CD14-positive monocyte (primary cell): ENCODE results near the gene IFNE. TPM values are rescaled to one million over a fixed set of nuclear protein-coding genes. Genes with fewer than 3 reads are reported as not detected.

ENCODE experiments used
- DNase-seq, 3 donors: peaks; one replicate each; pipeline ENCODE4 v3.0.0-alpha.2; 2011 to 2022
- H2AFZ ChIP-seq: 2 replicates; pipeline ENCODE4 v1.6.0; 2012; ENCODE audit warnings: mild to moderate bottlenecking, low read depth, low read length, inconsistent platforms; ENCODE audit not compliant: insufficient read depth, poor library complexity, severe bottlenecking
- H3K27ac ChIP-seq, 2 donors: 1 replicate in 1 of 2; 2 replicates in 1 of 2; pipeline ENCODE4 v1.5.1; 2012 to 2013; ENCODE audit warnings: low read length in 2 of 2, control low read depth in 1 of 2, inconsistent platforms in 1 of 2, low read depth in 1 of 2, mild to moderate bottlenecking in 1 of 2
- H3K27me3 ChIP-seq, 2 donors: one replicate each; pipeline versions ENCODE4 v1.6.0 to v1.6.1; 2011 to 2013; ENCODE audit warnings: low read length in 2 of 2; ENCODE audit not compliant: control insufficient read depth in 2 of 2, insufficient read depth in 2 of 2
- H3K36me3 ChIP-seq, 2 donors: replicated peaks in 1 of 2; 1 replicate in 1 of 2; 2 replicates in 1 of 2; pipeline versions ENCODE4 v1.5.1 to v1.6.1; 2012 to 2013; ENCODE audit warnings: low read length in 2 of 2, control low read depth in 1 of 2, inconsistent platforms in 1 of 2, mild to moderate bottlenecking in 1 of 2; ENCODE audit not compliant: insufficient read depth in 2 of 2, control insufficient read depth in 1 of 2
- H3K4me1 ChIP-seq, 2 donors: 1 replicate in 1 of 2; 2 replicates in 1 of 2; pipeline versions ENCODE4 v1.5.1 to v1.6.1; 2012 to 2013; ENCODE audit warnings: low read length in 2 of 2, control low read depth in 1 of 2, inconsistent platforms in 1 of 2, mild to moderate bottlenecking in 1 of 2, moderate library complexity in 1 of 2; ENCODE audit not compliant: insufficient read depth in 2 of 2, control insufficient read depth in 1 of 2
- H3K4me2 ChIP-seq: replicated peaks from 2 replicates; pipeline ENCODE3; 2012; ENCODE audit warnings: low read length, moderate library complexity, mild to moderate bottlenecking; ENCODE audit not compliant: poor library complexity, severe bottlenecking; ENCODE audit errors: extremely low read depth
- H3K4me3 ChIP-seq, 3 experiments: fragments of 200-600 bp in 1 of 3; sonication (generic) in 1 of 3; replicated peaks in 1 of 3; 1 replicate in 2 of 3; 2 replicates in 1 of 3; pipeline ENCODE4 v1.5.1; 2011 to 2013; ENCODE audit warnings: low read length in 3 of 3, mild to moderate bottlenecking in 3 of 3, control low read depth in 2 of 3, low read depth in 2 of 3, inconsistent platforms in 1 of 3, moderate library complexity in 1 of 3
- H3K79me2 ChIP-seq: 2 replicates; pipeline ENCODE4 v1.6.0; 2012; ENCODE audit warnings: mild to moderate bottlenecking, control low read depth, inconsistent platforms, low read length, moderate library complexity; ENCODE audit not compliant: insufficient read depth
- H3K9ac ChIP-seq: 2 replicates; pipeline ENCODE4 v1.6.0; 2017; ENCODE audit warnings: low read length, mild to moderate bottlenecking; ENCODE audit not compliant: insufficient read depth, poor library complexity, severe bottlenecking
- H3K9me3 ChIP-seq, 2 donors: replicated peaks in 1 of 2; 1 replicate in 1 of 2; 2 replicates in 1 of 2; pipeline versions ENCODE4 v1.5.1 to v1.6.1; 2012 to 2013; ENCODE audit warnings: low read length in 2 of 2, control low read depth in 1 of 2; ENCODE audit not compliant: control insufficient read depth in 1 of 2, insufficient read depth in 1 of 2
- H4K20me1 ChIP-seq: 2 replicates; pipeline ENCODE4 v1.6.0; 2012; ENCODE audit warnings: mild to moderate bottlenecking, low read length, control low read depth, moderate library complexity; ENCODE audit not compliant: insufficient read depth
- H3K27ac Mint-ChIP-seq, 7 donors: one replicate each; pipeline ENCODE4 v1.8.0; 2020; ENCODE audit warnings: mild to moderate bottlenecking in 7 of 7, mixed read lengths in 7 of 7, moderate library complexity in 6 of 7, inconsistent platforms in 2 of 7
- H3K27me3 Mint-ChIP-seq, 3 donors: one replicate each; pipeline ENCODE4 v1.8.0; 2021 to 2022; ENCODE audit warnings: low read depth in 3 of 3, mild to moderate bottlenecking in 3 of 3, mixed read lengths in 3 of 3, moderate library complexity in 3 of 3, inconsistent platforms in 1 of 3
- H3K36me3 Mint-ChIP-seq, 2 donors: one replicate each; pipeline ENCODE4 v1.8.0; 2020; ENCODE audit warnings: mixed read lengths in 2 of 2, inconsistent platforms in 1 of 2, mild to moderate bottlenecking in 1 of 2
- H3K4me1 Mint-ChIP-seq: one replicate; pipeline ENCODE4 v1.8.0; 2020; ENCODE audit warnings: mild to moderate bottlenecking, mixed read lengths
- H3K4me3 Mint-ChIP-seq, 2 donors: one replicate each; pipeline ENCODE4 v1.8.0; 2020; ENCODE audit warnings: mild to moderate bottlenecking in 2 of 2, mixed read lengths in 2 of 2, moderate library complexity in 1 of 2
- H3K9me3 Mint-ChIP-seq, 7 donors: one replicate each; pipeline ENCODE4 v1.8.0; 2020 to 2022; ENCODE audit warnings: mixed read lengths in 7 of 7, mild to moderate bottlenecking in 6 of 7, moderate library complexity in 6 of 7, inconsistent platforms in 2 of 7
- CTCF ChIP-seq: fragments of 200-600 bp; IDR thresholded peaks from one replicate; pipeline ENCODE4 v1.8.0; 2022; ENCODE audit warnings: antibody characterized with exemption, mild to moderate bottlenecking
- WGBS: methylation state at CpG from one replicate; pipeline ENCODE4 v1.1.5; 2013; ENCODE audit warnings: missing lambda C conversion rate; ENCODE audit not compliant: insufficient coverage; 5-methylcytosine and 5-hydroxymethylcytosine counted together
- intact Hi-C, 2 donors: fragments of 100-400 bp; cut with micrococcal nuclease; formaldehyde crosslinking; loops; one replicate each; pipeline versions ENCODE4 v1.15.0 to v1.15.1; 2023
- polyA plus RNA-seq, 3 donors: library from polyadenylated mRNA; depleted of rRNA in 1 of 3; unstranded in 2 of 3; stranded (reverse) in 1 of 3; fragments of 300-500 nt in 2 of 3; fragments of >200 nt in 1 of 3; fragmentation: Illumina TruSeq in 2 of 3; gene quantifications; 1 replicate in 2 of 3; 2 replicates in 1 of 3; pipeline ENCODE4 v1.2.3, GENCODE V29; 2012 to 2021

Gene IFNE
- polyA plus RNA-seq, 3 donors = not detected

GRCh38 chr9:21455320-21455719 lies 26.8 kb downstream of the IFNE start:
- intact Hi-C loops = loop anchor here in 1 of 2 donors (10.0 kb wide), 2 partner anchors 131 to 201 kb away; no protein-coding TSS in a partner anchor
- Mint-ChIP-seq H3K27ac (no peak overlapping the region), H3K4me3 (no peak overlapping the region), H3K9me3 (peaks cover 0 to 4% (median 0%) of the 10 kb centered on the region in 7 donors), H3K27me3 (peaks cover 2 to 6% (median 2%) of the 10 kb centered on the region in 3 donors), H3K36me3 (no peaks in the 10 kb centered on the region), H3K4me1 (peaks cover 2% of the 10 kb centered on the region)
- DNase-seq = peak; percentile 8 to 45 (median 33)
- Histone ChIP-seq H3K9ac (no peak overlapping the region), H2AFZ (no peak overlapping the region), H3K27ac (no peak overlapping the region), H3K4me3 (no peak overlapping the region), H3K36me3 (no peaks in the 10 kb centered on the region), H3K27me3 (peaks cover 0 to 2% of the 10 kb centered on the region in 2 donors), H3K9me3 (no peaks in the 10 kb centered on the region), H4K20me1 (no peaks in the 10 kb centered on the region), H3K4me2 (no peak overlapping the region), H3K4me1 (no peaks in the 10 kb centered on the region), H3K79me2 (no peaks in the 10 kb centered on the region)
- TF ChIP-seq CTCF = peak; percentile 81

GRCh38 chr9:21454149-21454548 lies 28.0 kb downstream of the IFNE start:
- DNase-seq = no peak
- no peak overlapping the region for H3K4me3 ChIP-seq
- H2AFZ ChIP-seq = no peak overlapping the region
- H3K4me1 ChIP-seq = no peaks in the 10 kb centered on the region
- no CpG with 5 or more reads among the region's 2 CpGs for WGBS
- Mint-ChIP-seq H3K27ac (no peak overlapping the region), H3K4me3 (no peak overlapping the region), H3K9me3 (peaks cover 0 to 4% (median 0%) of the 10 kb centered on the region in 7 donors), H3K4me1 (peaks cover 2% of the 10 kb centered on the region), H3K27me3 (peaks cover 3 to 5% (median 5%) of the 10 kb centered on the region in 3 donors), H3K36me3 (no peaks in the 10 kb centered on the region)
- H4K20me1 ChIP-seq = no peaks in the 10 kb centered on the region
- intact Hi-C loops = loop anchor here in 1 of 2 donors (10.0 kb wide), 2 partner anchors 129 to 199 kb away; no protein-coding TSS in a partner anchor
- H3K4me2 ChIP-seq = no peak overlapping the region
- H3K27ac ChIP-seq = no peak overlapping the region
- TF ChIP-seq CTCF = no peak
- H3K36me3 ChIP-seq = no peaks in the 10 kb centered on the region
- H3K9me3 ChIP-seq = no peaks in the 10 kb centered on the region
- H3K9ac ChIP-seq = no peak overlapping the region
- no peaks in the 10 kb centered on the region for H3K79me2 ChIP-seq
- peaks cover 0 to 2% of the 10 kb centered on the region in 2 donors for H3K27me3 ChIP-seq
